HG02610 (cell line): ENCODE measurements around the gene AHDC1.
"Not testable (repeated sequence)": the region's sequence is repeated elsewhere in the genome, so short reads cannot be mapped to it uniquely, and the experiment has no call there.

ENCODE experiments used
- ATAC-seq: cut with Tn5 transposase; IDR thresholded peaks from one replicate; pipeline ENCODE4 v1.9.1; 2021; ENCODE audit warnings: mild to moderate bottlenecking, moderate library complexity; ENCODE audit not compliant: unreplicated experiment

Gene AHDC1

DNA sequence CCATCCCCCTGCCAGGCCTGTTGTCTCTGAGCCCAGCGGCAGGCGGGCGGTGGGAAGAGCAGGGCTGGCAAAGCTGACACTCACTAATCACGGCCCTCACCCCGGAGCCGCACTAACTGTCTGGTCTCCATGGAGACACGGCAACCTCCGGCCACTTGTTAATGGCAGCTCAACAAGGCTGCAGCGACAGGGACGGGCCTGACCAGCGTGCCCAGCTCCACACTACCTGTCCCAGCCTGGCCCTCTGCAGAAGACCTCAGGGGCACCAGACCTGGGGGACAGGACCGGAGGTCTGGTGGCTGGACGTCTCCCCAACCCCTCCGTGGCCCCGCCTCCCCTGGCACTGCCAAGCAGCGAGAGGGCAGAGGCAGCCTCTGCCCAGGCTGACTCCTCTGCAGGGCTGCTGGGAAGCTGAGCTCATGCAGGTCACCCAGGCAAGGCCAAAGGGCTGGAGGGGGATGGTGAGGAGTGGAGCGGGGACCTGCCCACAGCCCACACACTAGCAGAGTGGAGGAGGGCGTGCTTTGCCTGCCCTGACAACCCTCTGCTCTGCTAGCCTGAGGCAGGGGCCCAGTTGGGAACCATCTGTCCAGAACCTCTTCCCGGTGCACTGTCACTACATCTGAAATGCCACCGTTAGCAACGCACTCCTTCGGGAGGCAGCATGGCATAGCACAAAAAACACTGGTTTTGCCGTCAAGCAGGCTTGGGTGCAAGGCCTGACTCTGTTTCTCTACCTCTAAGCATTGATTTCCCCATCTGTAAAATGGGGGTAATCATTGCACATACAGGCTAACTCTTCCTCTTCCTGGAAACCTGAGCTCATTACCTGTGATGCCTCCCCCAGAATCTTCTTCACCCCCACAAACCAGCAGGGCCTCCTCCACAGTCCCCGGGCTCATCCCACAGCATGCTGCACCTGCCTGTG lies 84.3 kb downstream of the AHDC1 start:
- no peak for ATAC-seq

DNA sequence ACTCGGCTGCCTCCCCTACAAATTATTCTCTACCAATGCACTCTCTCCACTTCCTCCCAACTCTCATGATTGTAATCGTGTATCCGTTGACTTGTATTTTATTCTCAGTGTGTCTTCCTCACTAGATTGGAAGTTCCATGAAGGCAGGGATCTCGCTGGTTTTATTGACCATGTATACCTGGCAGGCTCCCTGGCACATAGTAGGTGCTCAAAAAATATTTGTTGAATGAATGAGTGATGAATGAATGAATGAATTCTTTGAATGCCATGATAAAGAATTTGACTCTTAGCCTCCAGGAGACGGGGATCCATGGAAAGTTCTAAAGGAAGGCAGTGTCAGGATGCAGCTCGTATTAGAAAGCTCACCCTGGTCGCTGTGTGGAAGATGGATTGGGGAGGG lies 85.1 kb downstream of the AHDC1 start:
- no peak for ATAC-seq

GRCh38 chr1:27517907-27518718 lies 85.8 kb downstream of the AHDC1 start:
- ATAC-seq: no peak

GRCh38 chr1:27517301-27517700 lies 86.6 kb downstream of the AHDC1 start:
- no peak for ATAC-seq

GRCh38 chr1:27515626-27516025 lies 88.3 kb downstream of the AHDC1 start:
- no peak for ATAC-seq

GRCh38 chr1:27513958-27514357 lies 90.0 kb downstream of the AHDC1 start:
- ATAC-seq: no peak

DNA sequence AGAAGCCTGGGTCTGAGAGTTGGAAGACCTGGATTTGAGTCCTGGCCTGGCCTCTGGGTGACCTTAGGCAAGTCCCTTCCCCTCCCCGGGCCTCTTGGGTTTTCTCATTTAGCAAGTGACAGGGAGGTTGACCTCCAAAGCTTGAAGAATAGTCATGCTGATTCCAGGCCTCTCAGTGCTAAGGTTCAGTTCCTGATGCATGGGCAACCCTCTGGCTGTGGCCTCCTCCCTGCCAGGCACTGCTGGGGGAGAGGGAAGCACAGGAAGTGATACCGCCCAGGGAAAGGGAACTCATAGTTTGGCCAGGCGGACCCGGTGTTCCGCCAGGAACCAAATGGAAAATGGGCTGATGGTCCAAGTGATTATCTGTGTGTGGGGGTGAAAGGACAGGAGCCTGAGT lies 90.4 kb downstream of the AHDC1 start:
- ATAC-seq: no peak

- no peak for ATAC-seq
Measured at GRCh38 chr1:27509127-27510080, 94.5 kb downstream of the AHDC1 start.

DNA sequence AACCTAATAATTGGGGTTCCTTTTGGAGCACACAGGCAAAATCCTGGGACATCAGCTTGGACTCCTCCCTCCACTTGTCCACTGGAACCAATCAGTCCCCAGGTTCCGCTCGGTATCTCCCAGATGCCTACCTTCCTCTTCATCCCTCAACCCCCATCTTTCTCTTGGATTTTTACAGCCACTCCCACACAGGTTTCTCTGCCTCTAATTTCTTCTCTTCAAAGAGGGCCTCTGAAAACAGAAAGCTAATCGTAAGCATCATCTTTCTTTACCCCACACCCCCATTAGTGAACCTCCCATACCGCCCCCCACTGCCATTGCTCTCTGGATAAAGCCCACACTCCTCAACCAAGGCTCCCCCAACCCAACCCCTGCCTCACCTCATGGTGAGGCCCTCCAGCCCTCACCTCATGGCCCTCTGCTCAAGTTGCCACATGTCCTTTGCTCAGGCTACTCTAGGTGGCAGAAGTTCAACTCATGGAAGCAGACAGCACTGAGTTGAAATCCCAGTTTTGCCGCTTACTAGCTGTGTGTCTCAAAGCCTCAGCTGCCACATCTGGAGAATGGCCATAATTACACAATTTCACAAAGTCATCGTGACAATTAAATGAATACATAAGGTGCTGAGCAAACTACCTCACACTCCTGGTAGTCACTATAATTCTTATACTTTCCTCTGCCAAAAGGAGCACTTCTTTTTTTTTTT lies 95.8 kb downstream of the AHDC1 start:
- ATAC-seq: no peak

- ATAC-seq: no peak
Measured at GRCh38 chr1:27506703-27507102, 97.2 kb downstream of the AHDC1 start.

- ATAC-seq: no peak
Measured at GRCh38 chr1:27505420-27505680, 98.6 kb downstream of the AHDC1 start.

- ATAC-seq: no peak
Measured at GRCh38 chr1:27504588-27505419, 99.1 kb downstream of the AHDC1 start.

- no peak for ATAC-seq
Measured at GRCh38 chr1:27503844-27504587, 99.9 kb downstream of the AHDC1 start.

DNA sequence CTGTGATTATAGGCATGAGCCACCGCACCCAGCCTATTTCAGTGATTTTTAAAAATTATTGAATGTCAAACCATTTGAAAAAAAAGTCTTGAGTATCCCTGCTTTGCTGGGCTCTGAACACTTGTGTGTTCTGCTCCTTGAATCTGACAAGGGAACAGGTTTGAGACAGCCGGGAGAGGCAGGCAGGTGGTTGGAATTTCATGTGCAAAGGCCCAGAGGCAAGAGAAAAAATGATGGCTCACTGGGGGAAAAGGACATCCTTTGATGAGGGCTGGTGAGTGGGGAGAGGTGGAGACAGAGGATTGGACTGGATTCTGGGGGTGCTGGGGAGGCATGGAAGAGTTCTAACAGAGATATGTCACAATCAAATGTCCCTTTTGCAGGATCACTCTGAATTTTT lies 100.9 kb downstream of the AHDC1 start:
- no peak for ATAC-seq

GRCh38 chr1:27501159-27501558 lies 102.8 kb downstream of the AHDC1 start:
- not testable (repeated sequence) for ATAC-seq

- ATAC-seq: no peak
Measured at GRCh38 chr1:27499142-27499541, 104.8 kb downstream of the AHDC1 start.

DNA sequence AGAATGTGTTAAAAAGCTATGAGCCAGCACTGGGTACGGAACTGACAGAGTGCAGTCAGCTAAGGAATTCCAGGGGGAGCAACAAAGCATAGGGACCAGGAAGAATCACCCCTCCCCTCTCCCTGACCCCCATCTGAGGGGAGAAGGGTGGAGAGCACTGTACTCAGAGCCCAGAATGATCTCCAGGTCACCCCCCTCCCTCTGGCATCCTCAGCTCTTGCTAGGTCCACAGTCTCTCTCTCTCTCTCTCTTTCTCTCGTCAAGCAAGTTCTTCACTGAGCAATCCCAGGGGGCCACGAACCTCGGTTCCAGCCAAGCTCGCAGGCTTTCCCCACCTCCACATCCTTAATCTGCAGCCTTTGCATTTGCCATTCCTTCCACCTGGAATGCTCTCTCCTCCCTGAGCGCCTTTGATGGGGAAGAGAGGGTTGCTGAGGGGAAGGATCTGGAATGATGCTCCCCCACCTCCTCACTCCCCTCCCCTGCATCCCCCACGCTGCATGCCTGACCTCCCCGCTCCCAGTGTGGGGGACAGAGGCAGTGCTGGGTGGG lies 107.3 kb downstream of the AHDC1 start:
- no peak for ATAC-seq

- ATAC-seq: no peak
Measured at GRCh38 chr1:27492796-27493195, 111.1 kb downstream of the AHDC1 start.
